Liver (tissue), 9 donors: ENCODE measurements around the gene SC5D. TPM values are rescaled to one million over a fixed set of nuclear protein-coding genes. Genes with fewer than 3 reads are reported as not detected.

ENCODE experiments used
- DNase-seq: peaks from one replicate; pipeline ENCODE4 v3.0.0-alpha.2; 2017; ENCODE audit warnings: low spot score
- H3K27ac ChIP-seq, 2 donors: one replicate each; pipeline ENCODE4 v1.7.0; 2013; ENCODE audit warnings: inconsistent platforms in 2 of 2, low read length in 2 of 2, control low read depth in 1 of 2, low read depth in 1 of 2, mild to moderate bottlenecking in 1 of 2
- H3K27me3 ChIP-seq, 4 donors: one replicate each; pipeline versions ENCODE4 v1.6.1 to v1.7.0; 2013; ENCODE audit warnings: low read length in 3 of 4, inconsistent platforms in 1 of 4, mild to moderate bottlenecking in 1 of 4, moderate library complexity in 1 of 4; ENCODE audit not compliant: control insufficient read depth in 4 of 4, insufficient read depth in 4 of 4
- H3K36me3 ChIP-seq, 4 donors: one replicate each; pipeline versions ENCODE4 v1.6.1 to v1.7.0; 2013; ENCODE audit warnings: low read length in 3 of 4, mild to moderate bottlenecking in 3 of 4, low read depth in 1 of 4, moderate library complexity in 1 of 4; ENCODE audit not compliant: control insufficient read depth in 4 of 4, insufficient read depth in 3 of 4
- H3K4me1 ChIP-seq, 4 donors: one replicate each; pipeline versions ENCODE4 v1.6.1 to v1.7.0; 2013; ENCODE audit warnings: low read length in 3 of 4, mild to moderate bottlenecking in 3 of 4, moderate library complexity in 1 of 4; ENCODE audit not compliant: control insufficient read depth in 4 of 4, insufficient read depth in 4 of 4
- H3K4me3 ChIP-seq, 3 donors: one replicate each; pipeline versions ENCODE4 v1.6.1 to v1.7.0; 2013; ENCODE audit warnings: low read length in 3 of 3, control low read depth in 1 of 3, low read depth in 1 of 3, mild to moderate bottlenecking in 1 of 3
- H3K9ac ChIP-seq, 2 donors: one replicate each; pipeline ENCODE4 v1.7.0; 2013; ENCODE audit warnings: low read length in 2 of 2, mild to moderate bottlenecking in 2 of 2, moderate library complexity in 2 of 2, control low read depth in 1 of 2, low read depth in 1 of 2
- H3K9me3 ChIP-seq, 4 donors: one replicate each; pipeline versions ENCODE4 v1.6.1 to v1.7.0; 2013; ENCODE audit warnings: low read length in 3 of 4; ENCODE audit not compliant: control insufficient read depth in 4 of 4
- ATF3 ChIP-seq: IDR thresholded peaks from 2 replicates; pipeline ENCODE4 v1.6.1; 2016; ENCODE audit warnings: antibody characterized with exemption
- EGR1 ChIP-seq, 2 donors: IDR thresholded peaks; 2 replicates each; pipeline ENCODE4 v1.6.1; 2016 to 2018; ENCODE audit warnings: antibody characterized with exemption in 2 of 2, low read depth in 2 of 2
- FOXA1 ChIP-seq: IDR thresholded peaks from 2 replicates; pipeline ENCODE4 v1.6.1; 2016; ENCODE audit warnings: antibody characterized with exemption
- HNF4A ChIP-seq, 2 donors: conservative IDR thresholded peaks; 2 replicates each; pipeline ENCODE4 v1.6.1; 2016; ENCODE audit warnings: antibody characterized with exemption in 2 of 2, mild to moderate bottlenecking in 2 of 2
- HNF4G ChIP-seq: IDR thresholded peaks from 2 replicates; pipeline ENCODE4 v1.6.1; 2016; ENCODE audit warnings: antibody characterized with exemption
- JUND ChIP-seq, 2 donors: IDR thresholded peaks; 2 replicates each; pipeline ENCODE4 v1.6.1; 2016; ENCODE audit warnings: antibody characterized with exemption in 2 of 2
- NR2F2 ChIP-seq: IDR thresholded peaks from 2 replicates; pipeline ENCODE4 v1.6.1; 2016; ENCODE audit warnings: antibody characterized with exemption
- REST ChIP-seq: IDR thresholded peaks from 2 replicates; pipeline ENCODE4 v1.6.1; 2016; ENCODE audit warnings: antibody characterized with exemption, mild to moderate bottlenecking
- RXRA ChIP-seq, 2 donors: IDR thresholded peaks; 2 replicates each; pipeline ENCODE4 v1.6.1; 2017 to 2018; ENCODE audit warnings: antibody characterized with exemption in 2 of 2, mild to moderate bottlenecking in 1 of 2
- SP1 ChIP-seq: IDR thresholded peaks from 2 replicates; pipeline ENCODE4 v1.6.1; 2018; ENCODE audit warnings: antibody characterized with exemption, mild to moderate bottlenecking
- TAF1 ChIP-seq: conservative IDR thresholded peaks from 2 replicates; pipeline ENCODE4 v1.6.1; 2016; ENCODE audit warnings: antibody characterized with exemption, mild to moderate bottlenecking
- YY1 ChIP-seq: IDR thresholded peaks from 2 replicates; pipeline ENCODE4 v1.6.1; 2016; ENCODE audit warnings: antibody characterized with exemption, mild to moderate bottlenecking
- WGBS: extraction: QIAGEN DNeasy Blood & Tissue Kit; methylation state at CpG from one replicate; pipeline ENCODE4 v1.1.7; 2013; 5-methylcytosine and 5-hydroxymethylcytosine counted together
- polyA plus RNA-seq, 2 donors: library from polyadenylated mRNA; stranded (reverse) in 1 of 2; unstranded in 1 of 2; fragments of 200-250 nt in 1 of 2; fragments of >200 nt in 1 of 2; fragmentation: Nextera tagmentation in 1 of 2; extraction: Ambion mirVana in 1 of 2; gene quantifications; one replicate each; pipeline versions ENCODE4 v1.2.1 to v1.2.3, GENCODE V29; 2013 to 2015
- total RNA-seq, 2 donors: library from RNA; depleted of rRNA; stranded (reverse); fragments of >200 nt; gene quantifications; one replicate each; pipeline ENCODE4 v1.2.3, GENCODE V29; 2014
- TF ChIP-seq, protein P1 (sequence below): IDR thresholded peaks from 2 replicates; pipeline ENCODE4 v1.6.1; 2016; ENCODE audit warnings: antibody characterized with exemption
- donor health status: healthy.
- donor health status: healthy.
- donor health status: healthy.
- donor health status: healthy.
- donor health status: healthy.

The SC5D gene
- total and polyA plus RNA-seq, 4 donors = 80.1 to 282 (median 153) TPM

- H3K4me3 ChIP-seq = no peak overlapping the region
- no peaks in the 10 kb centered on the region for H3K4me1 ChIP-seq
- WGBS = 89% methylated on average over 6 of the region's 6 CpGs
- no peak overlapping the region for H3K9ac ChIP-seq
- H3K27ac ChIP-seq = no peak overlapping the region
- no peaks in the 10 kb centered on the region for H3K9me3 ChIP-seq
- no peaks in the 10 kb centered on the region for H3K36me3 ChIP-seq
- TF ChIP-seq JUND (IDR thresholded peaks at IDR 0.05) (no peak), SP1 (no peak), HNF4G (no peak), HNF4A (conservative IDR thresholded peaks at IDR 0.05) (no peak), RXRA (IDR thresholded peaks at IDR 0.05) (no peak), YY1 (no peak)
- DNase-seq = no peak
- H3K27me3 ChIP-seq = no peaks in the 10 kb centered on the region
Observed at GRCh38 chr11:121336279-121336937, 43.8 kb downstream of the SC5D start.

GRCh38 chr11:121337078-121337477 lies 44.5 kb downstream of the SC5D start:
- no peak overlapping the region for H3K4me3 ChIP-seq
- no peaks in the 10 kb centered on the region for H3K27me3 ChIP-seq
- WGBS = 91% methylated on average over 2 of the region's 2 CpGs
- H3K9me3 ChIP-seq = no peaks in the 10 kb centered on the region
- H3K27ac ChIP-seq = no peak overlapping the region
- no peaks in the 10 kb centered on the region for H3K4me1 ChIP-seq
- TF ChIP-seq REST (no peak), JUND (IDR thresholded peaks at IDR 0.05) (no peak), FOXA1 (no peak), TAF1 (no peak), NR2F2 (no peak), RXRA (IDR thresholded peaks at IDR 0.05) (no peak), HNF4A (conservative IDR thresholded peaks at IDR 0.05) (no peak)
- DNase-seq = no peak
- no peaks in the 10 kb centered on the region for H3K36me3 ChIP-seq
- H3K9ac ChIP-seq = no peak overlapping the region

- no peak overlapping the region for H3K9ac ChIP-seq
Observed at GRCh38 chr11:121337740-121338272, 45.2 kb downstream of the SC5D start.

More at GRCh38 chr11:121337740-121338272, 45.2 kb downstream of the SC5D start:
- 78% methylated on average over 6 of the region's 6 CpGs for WGBS
- Histone ChIP-seq H3K27me3 (no peaks in the 10 kb centered on the region), H3K4me3 (no peak overlapping the region), H3K4me1 (no peaks in the 10 kb centered on the region), H3K27ac (no peak overlapping the region), H3K9me3 (no peaks in the 10 kb centered on the region), H3K36me3 (no peaks in the 10 kb centered on the region)
- DNase-seq = no peak
- TF ChIP-seq, protein P1, sequence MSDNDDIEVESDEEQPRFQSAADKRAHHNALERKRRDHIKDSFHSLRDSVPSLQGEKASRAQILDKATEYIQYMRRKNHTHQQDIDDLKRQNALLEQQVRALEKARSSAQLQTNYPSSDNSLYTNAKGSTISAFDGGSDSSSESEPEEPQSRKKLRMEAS = no peak
- TF ChIP-seq EGR1 (IDR thresholded peaks at IDR 0.05; ENCODE audit: low read depth in 2 of 2) (no peak), HNF4A (conservative IDR thresholded peaks at IDR 0.05) (no peak), HNF4G (no peak), ATF3 (no peak)
